ENCODE measurements around the gene NMT2. TPM values are rescaled to one million over a fixed set of nuclear protein-coding genes. Genes with fewer than 3 reads are reported as not detected.

Gene NMT2
- total and polyA plus RNA-seq, 2 donors (not counting 1 experiment from before 2014, with no cell fraction given): 16.6 to 21.0 TPM

DNA sequence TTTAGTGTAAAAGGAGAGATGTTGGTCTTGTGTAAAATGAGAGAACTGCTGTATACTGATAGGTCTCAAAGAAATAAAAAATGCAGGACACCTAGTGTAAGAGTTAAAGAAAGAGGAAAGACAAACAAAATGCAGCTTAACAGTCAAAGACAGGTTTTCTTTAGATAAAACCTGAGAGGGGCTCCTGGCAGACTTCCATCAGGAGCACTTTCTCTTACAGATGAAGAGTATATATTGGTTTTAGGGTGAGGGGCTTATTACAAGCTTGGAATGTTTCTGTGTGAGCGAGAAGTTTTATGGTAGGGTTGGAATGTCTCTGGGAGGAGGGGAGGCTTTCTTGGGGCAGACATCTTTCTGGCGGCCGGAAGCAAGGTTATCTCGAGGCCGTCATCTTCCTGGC, 96.1 kb downstream of the NMT2 start:
- no peak overlapping the region for H3K9ac ChIP-seq (ENCODE audit: insufficient read depth, low read length)
- DNase-seq (ENCODE audit: low read depth in 2 of 2): no peak
- no peaks in the 10 kb centered on the region for H3K79me2 ChIP-seq (ENCODE audit: control insufficient read depth, insufficient read depth, low read length)
- H3K27ac ChIP-seq (ENCODE audit: insufficient read depth, low read length): no peak overlapping the region
- no peaks in the 10 kb centered on the region for H4K20me1 ChIP-seq (ENCODE audit: control insufficient read depth, extremely low read depth, insufficient read depth, low read length)
- no peaks in the 10 kb centered on the region for H3K4me1 ChIP-seq (ENCODE audit: control insufficient read depth, extremely low read depth, insufficient read depth, low read length)
- H3K36me3 ChIP-seq (ENCODE audit: control insufficient read depth, insufficient read depth, low read length): no peaks in the 10 kb centered on the region
- no peak for TF ChIP-seq EZH2 (IDR thresholded peaks at IDR 0.05; ENCODE audit: low read length, missing control alignments)
- TF ChIP-seq, protein P1, sequence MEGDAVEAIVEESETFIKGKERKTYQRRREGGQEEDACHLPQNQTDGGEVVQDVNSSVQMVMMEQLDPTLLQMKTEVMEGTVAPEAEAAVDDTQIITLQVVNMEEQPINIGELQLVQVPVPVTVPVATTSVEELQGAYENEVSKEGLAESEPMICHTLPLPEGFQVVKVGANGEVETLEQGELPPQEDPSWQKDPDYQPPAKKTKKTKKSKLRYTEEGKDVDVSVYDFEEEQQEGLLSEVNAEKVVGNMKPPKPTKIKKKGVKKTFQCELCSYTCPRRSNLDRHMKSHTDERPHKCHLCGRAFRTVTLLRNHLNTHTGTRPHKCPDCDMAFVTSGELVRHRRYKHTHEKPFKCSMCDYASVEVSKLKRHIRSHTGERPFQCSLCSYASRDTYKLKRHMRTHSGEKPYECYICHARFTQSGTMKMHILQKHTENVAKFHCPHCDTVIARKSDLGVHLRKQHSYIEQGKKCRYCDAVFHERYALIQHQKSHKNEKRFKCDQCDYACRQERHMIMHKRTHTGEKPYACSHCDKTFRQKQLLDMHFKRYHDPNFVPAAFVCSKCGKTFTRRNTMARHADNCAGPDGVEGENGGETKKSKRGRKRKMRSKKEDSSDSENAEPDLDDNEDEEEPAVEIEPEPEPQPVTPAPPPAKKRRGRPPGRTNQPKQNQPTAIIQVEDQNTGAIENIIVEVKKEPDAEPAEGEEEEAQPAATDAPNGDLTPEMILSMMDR (conservative IDR thresholded peaks at IDR 0.05 in 1 of 2, IDR thresholded peaks at IDR 0.05 in 1 of 2; ENCODE audit: low read depth in 1 of 2, low read length in 2 of 2): no peak
- H3K9me3 ChIP-seq (ENCODE audit: control insufficient read depth, insufficient read depth, low read depth, low read length): no peaks in the 10 kb centered on the region
- no peak overlapping the region for H2AFZ ChIP-seq (ENCODE audit: low read length)
- H3K27me3 ChIP-seq (ENCODE audit: control insufficient read depth, insufficient read depth, low read length): peaks cover 2% of the 10 kb centered on the region
- no peak overlapping the region for H3K4me3 ChIP-seq (replicated peaks in 1 of 4; ENCODE audit: control extremely low read depth in 1 of 4, insufficient read depth in 1 of 4, low read depth in 3 of 4, low read length in 4 of 4)
- no peak overlapping the region for H3K4me2 ChIP-seq (ENCODE audit: extremely low read depth, insufficient read depth, low read length)

DNA sequence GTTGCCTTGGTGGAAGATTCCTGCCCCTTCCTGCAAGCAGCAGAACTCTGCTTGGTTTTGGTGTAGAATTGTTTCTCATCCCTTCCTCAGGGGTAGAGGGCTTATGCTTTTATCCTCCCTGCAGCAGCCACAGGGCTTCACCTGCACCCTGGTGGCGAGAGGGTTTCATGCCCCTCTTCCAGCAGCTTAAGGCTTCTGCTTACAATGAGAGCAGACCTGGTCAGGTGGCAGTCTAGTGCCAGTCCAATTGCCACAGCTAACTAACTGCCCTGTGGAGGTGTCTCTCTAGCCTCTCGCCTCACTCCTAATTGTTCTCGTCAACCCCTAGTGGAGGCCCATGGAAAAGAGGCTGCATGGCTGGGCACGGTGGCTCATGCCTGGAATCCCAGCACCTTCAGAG, 99.3 kb downstream of the NMT2 start:
- H3K4me1 ChIP-seq (ENCODE audit: control insufficient read depth, extremely low read depth, insufficient read depth, low read length): no peaks in the 10 kb centered on the region
- no peaks in the 10 kb centered on the region for H3K9me3 ChIP-seq (ENCODE audit: control insufficient read depth, insufficient read depth, low read depth, low read length)
- no peak overlapping the region for H3K9ac ChIP-seq (ENCODE audit: insufficient read depth, low read length)
- no peak overlapping the region for H3K4me2 ChIP-seq (ENCODE audit: extremely low read depth, insufficient read depth, low read length)
- no peaks in the 10 kb centered on the region for H4K20me1 ChIP-seq (ENCODE audit: control insufficient read depth, extremely low read depth, insufficient read depth, low read length)
- no peak overlapping the region for H3K27ac ChIP-seq (ENCODE audit: insufficient read depth, low read length)
- no peak overlapping the region for H2AFZ ChIP-seq (ENCODE audit: low read length)
- H3K79me2 ChIP-seq (ENCODE audit: control insufficient read depth, insufficient read depth, low read length): no peaks in the 10 kb centered on the region
- H3K36me3 ChIP-seq (ENCODE audit: control insufficient read depth, insufficient read depth, low read length): no peaks in the 10 kb centered on the region
- H3K4me3 ChIP-seq (replicated peaks in 1 of 4; ENCODE audit: control extremely low read depth in 1 of 4, insufficient read depth in 1 of 4, low read depth in 3 of 4, low read length in 4 of 4): no peak overlapping the region
- H3K27me3 ChIP-seq (ENCODE audit: control insufficient read depth, insufficient read depth, low read length): peaks cover 2% of the 10 kb centered on the region
- TF ChIP-seq, protein P1 (conservative IDR thresholded peaks at IDR 0.05 in 1 of 2, IDR thresholded peaks at IDR 0.05 in 1 of 2; ENCODE audit: low read depth in 1 of 2, low read length in 2 of 2): no peak
- no peak for TF ChIP-seq EZH2 (IDR thresholded peaks at IDR 0.05; ENCODE audit: low read length, missing control alignments)
- DNase-seq (ENCODE audit: low read depth in 2 of 2): no peak

DNA sequence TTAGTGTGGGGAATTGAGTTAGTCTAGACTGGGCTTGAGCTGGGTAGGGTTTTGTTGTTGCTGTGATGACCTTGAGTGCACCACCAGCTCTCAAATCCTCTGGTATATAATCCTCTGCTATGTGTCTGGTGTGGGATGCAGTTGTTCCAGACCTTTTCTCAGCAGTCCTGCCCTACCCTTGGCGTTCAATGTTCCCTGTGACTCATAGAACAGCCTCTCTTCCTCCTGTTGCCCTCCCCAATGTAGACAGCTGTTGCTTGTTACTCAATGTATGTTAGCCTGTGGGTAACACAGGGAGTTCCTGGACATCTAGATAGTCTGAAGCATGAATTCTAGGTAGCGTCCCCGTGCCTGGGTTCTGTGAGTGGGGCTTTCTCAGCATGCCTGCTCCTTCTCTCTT, 99.7 kb downstream of the NMT2 start:
- no peak overlapping the region for H3K4me2 ChIP-seq (ENCODE audit: extremely low read depth, insufficient read depth, low read length)
- H3K9ac ChIP-seq (ENCODE audit: insufficient read depth, low read length): no peak overlapping the region
- H3K9me3 ChIP-seq (ENCODE audit: control insufficient read depth, insufficient read depth, low read depth, low read length): no peaks in the 10 kb centered on the region
- H3K36me3 ChIP-seq (ENCODE audit: control insufficient read depth, insufficient read depth, low read length): no peaks in the 10 kb centered on the region
- H2AFZ ChIP-seq (ENCODE audit: low read length): no peak overlapping the region
- peaks cover 2% of the 10 kb centered on the region for H3K27me3 ChIP-seq (ENCODE audit: control insufficient read depth, insufficient read depth, low read length)
- H3K4me1 ChIP-seq (ENCODE audit: control insufficient read depth, extremely low read depth, insufficient read depth, low read length): no peaks in the 10 kb centered on the region
- H3K79me2 ChIP-seq (ENCODE audit: control insufficient read depth, insufficient read depth, low read length): no peaks in the 10 kb centered on the region
- no peaks in the 10 kb centered on the region for H4K20me1 ChIP-seq (ENCODE audit: control insufficient read depth, extremely low read depth, insufficient read depth, low read length)
- TF ChIP-seq, protein P1 (conservative IDR thresholded peaks at IDR 0.05 in 1 of 2, IDR thresholded peaks at IDR 0.05 in 1 of 2; ENCODE audit: low read depth in 1 of 2, low read length in 2 of 2): no peak
- no peak for TF ChIP-seq EZH2 (IDR thresholded peaks at IDR 0.05; ENCODE audit: low read length, missing control alignments)
- H3K27ac ChIP-seq (ENCODE audit: insufficient read depth, low read length): no peak overlapping the region
- no peak overlapping the region for H3K4me3 ChIP-seq (replicated peaks in 1 of 4; ENCODE audit: control extremely low read depth in 1 of 4, insufficient read depth in 1 of 4, low read depth in 3 of 4, low read length in 4 of 4)
- DNase-seq (ENCODE audit: low read depth in 2 of 2): peak; percentile 24 to 85

Measured in fibroblast of lung (primary cell).